Loucy (cell line): ENCODE results near the gene CD27.
"Not testable (repeated sequence)": the region's sequence is repeated elsewhere in the genome, so short reads cannot be mapped to it uniquely, and the experiment has no call there.

ENCODE experiments used
- H2AFZ ChIP-seq: fragments of 200-600 bp; sonication (generic); 2 replicates; pipeline ENCODE4 v1.6.0; 2016; ENCODE audit warnings: antibody characterized with exemption, mild to moderate bottlenecking, low read length, moderate library complexity
- H3F3A ChIP-seq: fragments of 200-600 bp; 2 replicates; pipeline ENCODE4 v1.6.0; 2016; ENCODE audit warnings: antibody characterized with exemption, low read depth, mild to moderate bottlenecking
- H3K27me3 ChIP-seq: fragments of 200-600 bp; sonication (generic); 2 replicates; pipeline ENCODE4 v1.6.1; 2014; ENCODE audit warnings: low read length, mild to moderate bottlenecking; ENCODE audit not compliant: insufficient read depth, poor library complexity, severe bottlenecking
- H3K36me3 ChIP-seq: fragments of 200-600 bp; sonication (generic); 2 replicates; pipeline ENCODE4 v1.6.1; 2016; ENCODE audit warnings: low read length; ENCODE audit not compliant: insufficient read depth
- H3K4me1 ChIP-seq: fragments of 200-600 bp; sonication (generic); 2 replicates; pipeline ENCODE4 v1.5.1; 2014; ENCODE audit warnings: low read length, mild to moderate bottlenecking; ENCODE audit not compliant: insufficient read depth, poor library complexity, severe bottlenecking
- H3K4me2 ChIP-seq: fragments of 200-600 bp; sonication (generic); 2 replicates; pipeline ENCODE4 v1.6.0; 2014; ENCODE audit warnings: antibody characterized with exemption, low read length, low read depth, mild to moderate bottlenecking; ENCODE audit not compliant: poor library complexity, severe bottlenecking
- H3K4me3 ChIP-seq: fragments of 200-600 bp; sonication (generic); 2 replicates; pipeline ENCODE4 v1.5.1; 2014; ENCODE audit warnings: low read length, mild to moderate bottlenecking, mixed read lengths; ENCODE audit not compliant: poor library complexity, severe bottlenecking
- H3K79me2 ChIP-seq: fragments of 200-600 bp; sonication (generic); 2 replicates; pipeline ENCODE4 v1.6.1; 2014; ENCODE audit warnings: low read length; ENCODE audit not compliant: insufficient read depth
- H3K9ac ChIP-seq: fragments of 200-600 bp; sonication (generic); 2 replicates; pipeline ENCODE4 v1.6.0; 2014; ENCODE audit warnings: mild to moderate bottlenecking, low read depth, low read length, moderate library complexity; ENCODE audit not compliant: poor library complexity, severe bottlenecking
- H3K9me2 ChIP-seq: fragments of 200-600 bp; sonication (generic); replicated peaks from 2 replicates; pipeline ENCODE4 v1.6.1; 2016; ENCODE audit warnings: low read depth, low read length, mixed read lengths
- H3K9me3 ChIP-seq: fragments of 200-600 bp; sonication (generic); 2 replicates; pipeline ENCODE4 v1.6.1; 2014; ENCODE audit warnings: mild to moderate bottlenecking, antibody characterized with exemption, low read length, low read depth; ENCODE audit not compliant: insufficient read depth
- H4K20me1 ChIP-seq: fragments of 200-600 bp; sonication (generic); 2 replicates; pipeline ENCODE4 v1.6.0; 2014; ENCODE audit warnings: antibody characterized with exemption, low read length, mild to moderate bottlenecking; ENCODE audit not compliant: insufficient read depth, poor library complexity, severe bottlenecking
- CTCF ChIP-seq: fragments of 200-600 bp; sonication (generic); conservative IDR thresholded peaks from 2 replicates; pipeline ENCODE4 v1.5.1; 2014; ENCODE audit warnings: mild to moderate bottlenecking, antibody characterized with exemption, low read length
- EZH2phosphoT487 ChIP-seq: fragments of 200-600 bp; IDR thresholded peaks from 2 replicates; pipeline ENCODE4 v1.6.1; 2018; ENCODE audit warnings: antibody characterized with exemption, mild to moderate bottlenecking, moderate library complexity, borderline replicate concordance

Gene CD27

GRCh38 chr12:6493497-6494257, 48.9 kb downstream of the CD27 start, which contains the start of gene NCAPD2:
TSS of gene NCAPD2 (plus strand) at chr12:6494102. CDS start at chr12:6495099, 997 bp downstream.
- Histone ChIP-seq H3K36me3 (peaks cover 20% of the 10 kb centered on the region; the same call in 1 of the 2 replicates), H4K20me1 (peaks cover 31% of the 10 kb centered on the region), H3K79me2 (peaks cover 61% of the 10 kb centered on the region), H3F3A (peaks cover 13% of the 10 kb centered on the region), H3K4me3 (peak within 1 kb of the TSS; percentile 91), H2AFZ (peak within 1 kb of the TSS; percentile 56), H3K9me3 (no peaks in the 10 kb centered on the region), H3K4me1 (peaks cover 40% of the 10 kb centered on the region), H3K27me3 (no peaks in the 10 kb centered on the region), H3K9me2 (no peaks in the 10 kb centered on the region), H3K9ac (peak within 1 kb of the TSS; percentile 98), H3K4me2 (peak within 1 kb of the TSS; percentile 93)
- no peak; the same call in 1 of the 2 replicates for TF ChIP-seq CTCF
- no peak for TF ChIP-seq EZH2phosphoT487

- Histone ChIP-seq H3K9ac (peak overlapping the region; percentile 98), H3K36me3 (peaks cover 20% of the 10 kb centered on the region; the same call in 1 of the 2 replicates), H3K27me3 (no peaks in the 10 kb centered on the region), H3K4me1 (peaks cover 40% of the 10 kb centered on the region), H3K9me3 (no peaks in the 10 kb centered on the region), H2AFZ (peak overlapping the region; percentile 45; the same call in 1 of the 2 replicates), H4K20me1 (peaks cover 31% of the 10 kb centered on the region), H3K4me2 (peak overlapping the region; percentile 93), H3K79me2 (peaks cover 67% of the 10 kb centered on the region), H3F3A (peaks cover 13% of the 10 kb centered on the region), H3K9me2 (no peaks in the 10 kb centered on the region), H3K4me3 (peak overlapping the region; percentile 91)
- TF ChIP-seq EZH2phosphoT487 (no peak), CTCF (peak; percentile 53)
Observed at GRCh38 chr12:6494258-6494743, 49.5 kb downstream of the CD27 start.

- H3K79me2 ChIP-seq = peaks cover 74% of the 10 kb centered on the region
- H3K36me3 ChIP-seq = peaks cover 20% of the 10 kb centered on the region; the same call in 1 of the 2 replicates
- H3K4me1 ChIP-seq = peaks cover 40% of the 10 kb centered on the region
- H3K9ac ChIP-seq = peak overlapping the region; percentile 98
- H2AFZ ChIP-seq = no peak overlapping the region
- no peaks in the 10 kb centered on the region for H3K27me3 ChIP-seq
- no peak for TF ChIP-seq EZH2phosphoT487
- TF ChIP-seq CTCF = no peak
- H3K4me2 ChIP-seq = peak overlapping the region; percentile 93
- peak overlapping the region; percentile 91 for H3K4me3 ChIP-seq
- H3F3A ChIP-seq = peaks cover 13% of the 10 kb centered on the region
- no peaks in the 10 kb centered on the region for H3K9me3 ChIP-seq
- peaks cover 31% of the 10 kb centered on the region for H4K20me1 ChIP-seq
- H3K9me2 ChIP-seq = no peaks in the 10 kb centered on the region
Observed at GRCh38 chr12:6494968-6495367, 50.2 kb downstream of the CD27 start.

GRCh38 chr12:6497291-6497690, 52.5 kb downstream of the CD27 start:
- H3K27me3 ChIP-seq, H3K9me3 ChIP-seq, H2AFZ ChIP-seq, H3K9me2 ChIP-seq: not testable (repeated sequence)
- peak overlapping the region; percentile 91 for H3K4me3 ChIP-seq
- peak overlapping the region; percentile 93 for H3K4me2 ChIP-seq
- H3K4me1 ChIP-seq = peaks cover 49% of the 10 kb centered on the region
- peaks cover 12% of the 10 kb centered on the region; the same call in 1 of the 2 replicates for H3K36me3 ChIP-seq
- H3K9ac ChIP-seq = peak overlapping the region; percentile 98
- H3F3A ChIP-seq = peaks cover 13% of the 10 kb centered on the region
- H4K20me1 ChIP-seq = peaks cover 24% of the 10 kb centered on the region
- peaks cover 85% of the 10 kb centered on the region for H3K79me2 ChIP-seq
